ENCODE measurements around the gene HS3ST4. TPM values are rescaled to one million over a fixed set of nuclear protein-coding genes. Genes with fewer than 3 reads are reported as not detected.

Gene HS3ST4
- total and polyA plus RNA-seq, 10 of the 15 experiments (the other 5 are each of a cell fraction or from before 2014, with no cell fraction given) = 0.05 TPM; not detected in 9

DNA sequence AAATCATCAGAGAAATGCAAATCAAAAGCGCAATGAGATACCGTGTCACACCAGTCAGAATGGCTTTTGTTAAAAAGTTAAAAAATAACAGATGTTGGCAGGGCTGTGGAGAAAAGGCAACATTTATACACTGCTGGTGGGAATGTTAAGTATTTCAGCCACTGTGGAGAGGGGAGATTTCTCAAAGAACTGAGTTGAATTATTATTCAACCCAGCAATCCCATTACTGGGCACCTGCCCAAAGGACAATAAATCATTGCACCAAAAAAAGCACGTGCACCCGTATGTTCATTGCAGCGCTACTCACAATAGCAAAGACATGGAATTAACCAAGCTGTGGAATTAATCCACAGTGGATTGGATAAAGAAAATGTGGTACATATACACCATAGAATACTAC lies 204.7 kb downstream of the HS3ST4 start:
- intact Hi-C loops (cut with micrococcal nuclease; ENCODE audit: unreplicated experiment) (no loop called here), in situ Hi-C loops (cut with MboI) (no loop called here)
- POLR2A ChIA-PET = no interaction called here
- Histone ChIP-seq H4K20me1 (ENCODE audit: control insufficient read depth, insufficient read depth) (no peaks in the 10 kb centered on the region), H3K9ac (ENCODE audit: control insufficient read depth, insufficient read depth, low read length) (no peak overlapping the region), H3K4me2 (ENCODE audit: control insufficient read depth, insufficient read depth) (no peak overlapping the region), H3K4me1 (ENCODE audit: control insufficient read depth, insufficient read depth, low read length) (no peaks in the 10 kb centered on the region), H3K79me2 (ENCODE audit: control insufficient read depth, insufficient read depth, low read length) (no peaks in the 10 kb centered on the region), H3K9me3 (replicated peaks; ENCODE audit: control insufficient read depth, insufficient read depth, low read length) (no peaks in the 10 kb centered on the region), H3K27ac (ENCODE audit: control insufficient read depth, insufficient read depth) (no peak overlapping the region), H3K36me3 (ENCODE audit: control insufficient read depth in 2 of 2, insufficient read depth in 2 of 2, low read length in 1 of 2) (no peaks in the 10 kb centered on the region), H3K4me3 (no peak overlapping the region), H2AFZ (ENCODE audit: control insufficient read depth, low read depth, low read length) (no peak overlapping the region), H3K27me3 (replicated peaks in 1 of 2; ENCODE audit: control insufficient read depth in 2 of 2, insufficient read depth in 2 of 2, low read length in 1 of 2) (no peaks in the 10 kb centered on the region)
- FAIRE-seq (no peak), DNase-seq (ENCODE audit: low read depth, low spot score) (no peak), ATAC-seq (no peak)
- no TSS peak for BruUV-seq (replicated peaks)
- WGBS (ENCODE audit: insufficient coverage, insufficient replicate concordance, low lambda C conversion rate, missing lambda C conversion rate) = 39% methylated on average over 5 of the region's 5 CpGs
- TF ChIP-seq PBX3 (IDR thresholded peaks at IDR 0.05; ENCODE audit: insufficient replicate concordance, low read depth, low read length) (no peak), RAD21 (IDR thresholded peaks at IDR 0.05; ENCODE audit: insufficient read depth, low read depth, low read length) (no peak), CBX5 (IDR thresholded peaks at IDR 0.05; ENCODE audit: low read depth) (no peak), RBBP5 (conservative IDR thresholded peaks at IDR 0.05) (no peak), MAX (IDR thresholded peaks at IDR 0.05; ENCODE audit: low read depth, low read length) (no peak), PML (IDR thresholded peaks at IDR 0.05; ENCODE audit: low read length) (no peak), SREBF2 (IDR thresholded peaks at IDR 0.05; ENCODE audit: low read length) (no peak), CEBPZ (IDR thresholded peaks at IDR 0.05; ENCODE audit: low read depth, low read length) (no peak), GABPA (IDR thresholded peaks at IDR 0.05; ENCODE audit: low read depth) (no peak), CHD4 (IDR thresholded peaks at IDR 0.05) (no peak), SIN3A (IDR thresholded peaks at IDR 0.05; ENCODE audit: low read depth, low read length) (no peak), SPI1 (IDR thresholded peaks at IDR 0.05; ENCODE audit: borderline replicate concordance, insufficient read depth, low read depth, low read length) (no peak), HCFC1 (IDR thresholded peaks at IDR 0.05; ENCODE audit: low read length) (no peak), ATF3 (IDR thresholded peaks at IDR 0.05; ENCODE audit: borderline replicate concordance, extremely low read depth, low read depth, low read length) (no peak), WRNIP1 (IDR thresholded peaks at IDR 0.05; ENCODE audit: borderline replicate concordance, low read depth, low read length) (no peak), EED (IDR thresholded peaks at IDR 0.05; ENCODE audit: low read depth) (no peak)
- TF ChIP-seq, protein P1, sequence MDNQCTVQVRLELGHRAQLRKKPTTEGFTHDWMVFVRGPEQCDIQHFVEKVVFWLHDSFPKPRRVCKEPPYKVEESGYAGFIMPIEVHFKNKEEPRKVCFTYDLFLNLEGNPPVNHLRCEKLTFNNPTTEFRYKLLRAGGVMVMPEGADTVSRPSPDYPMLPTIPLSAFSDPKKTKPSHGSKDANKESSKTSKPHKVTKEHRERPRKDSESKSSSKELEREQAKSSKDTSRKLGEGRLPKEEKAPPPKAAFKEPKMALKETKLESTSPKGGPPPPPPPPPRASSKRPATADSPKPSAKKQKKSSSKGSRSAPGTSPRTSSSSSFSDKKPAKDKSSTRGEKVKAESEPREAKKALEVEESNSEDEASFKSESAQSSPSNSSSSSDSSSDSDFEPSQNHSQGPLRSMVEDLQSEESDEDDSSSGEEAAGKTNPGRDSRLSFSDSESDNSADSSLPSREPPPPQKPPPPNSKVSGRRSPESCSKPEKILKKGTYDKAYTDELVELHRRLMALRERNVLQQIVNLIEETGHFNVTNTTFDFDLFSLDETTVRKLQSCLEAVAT (IDR thresholded peaks at IDR 0.05) = no peak
- TF ChIP-seq, protein P2, sequence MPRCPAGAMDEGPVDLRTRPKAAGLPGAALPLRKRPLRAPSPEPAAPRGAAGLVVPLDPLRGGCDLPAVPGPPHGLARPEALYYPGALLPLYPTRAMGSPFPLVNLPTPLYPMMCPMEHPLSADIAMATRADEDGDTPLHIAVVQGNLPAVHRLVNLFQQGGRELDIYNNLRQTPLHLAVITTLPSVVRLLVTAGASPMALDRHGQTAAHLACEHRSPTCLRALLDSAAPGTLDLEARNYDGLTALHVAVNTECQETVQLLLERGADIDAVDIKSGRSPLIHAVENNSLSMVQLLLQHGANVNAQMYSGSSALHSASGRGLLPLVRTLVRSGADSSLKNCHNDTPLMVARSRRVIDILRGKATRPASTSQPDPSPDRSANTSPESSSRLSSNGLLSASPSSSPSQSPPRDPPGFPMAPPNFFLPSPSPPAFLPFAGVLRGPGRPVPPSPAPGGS (IDR thresholded peaks at IDR 0.05; ENCODE audit: borderline replicate concordance, insufficient read depth, low read depth, low read length, poor library complexity, severe bottlenecking) = no peak
- RAD21 ChIA-PET (ENCODE audit: unreplicated experiment) = no interaction called here
- CTCF ChIA-PET = no interaction called here
- SMC1A ChIA-PET (ENCODE audit: uncharacterized antibody, unreplicated experiment) = no interaction called here

All from GM12878 (cell line).